Ectodermal cell (in vitro differentiated cells): Measurements from ENCODE around the gene UTF1.

Experiments used
- H3K27ac ChIP-seq: 2 replicates; pipeline ENCODE4 v1.7.0; 2013; ENCODE audit warnings: mild to moderate bottlenecking, low read depth, low read length; ENCODE audit not compliant: insufficient read depth, poor library complexity, severe bottlenecking
- H3K27me3 ChIP-seq: 2 replicates; pipeline ENCODE4 v1.7.0; 2013; ENCODE audit warnings: mild to moderate bottlenecking, low read length; ENCODE audit not compliant: insufficient read depth, control insufficient read depth, poor library complexity, severe bottlenecking
- H3K36me3 ChIP-seq: one replicate; pipeline ENCODE4 v1.7.0; 2013; ENCODE audit warnings: low read length; ENCODE audit not compliant: control insufficient read depth, insufficient read depth
- H3K4me1 ChIP-seq: one replicate; pipeline ENCODE4 v1.7.0; 2013; ENCODE audit warnings: low read length; ENCODE audit not compliant: control insufficient read depth, insufficient read depth
- H3K4me3 ChIP-seq: 2 replicates; pipeline ENCODE4 v1.7.0; 2013; ENCODE audit warnings: low read depth, low read length, control low read depth; ENCODE audit not compliant: insufficient read depth
- H3K9me3 ChIP-seq: 2 replicates; pipeline ENCODE4 v1.7.0; 2013; ENCODE audit warnings: mild to moderate bottlenecking, low read length, moderate library complexity; ENCODE audit not compliant: control insufficient read depth
- WGBS, 2 experiments: methylation state at CpG; one replicate each; pipeline ENCODE4 v1.1.7; 2013; ENCODE audit warnings: missing lambda C conversion rate in 2 of 2; 5-methylcytosine and 5-hydroxymethylcytosine counted together

The UTF1 gene

GRCh38 chr10:133202778-133203651, 27.0 kb upstream of the UTF1 start:
- H3K36me3 ChIP-seq = no peaks in the 10 kb centered on the region
- no peaks in the 10 kb centered on the region for H3K27me3 ChIP-seq
- WGBS, 2 experiments = 92 to 93% methylated on average over 61 to 62 of the region's 62 CpGs

DNA sequence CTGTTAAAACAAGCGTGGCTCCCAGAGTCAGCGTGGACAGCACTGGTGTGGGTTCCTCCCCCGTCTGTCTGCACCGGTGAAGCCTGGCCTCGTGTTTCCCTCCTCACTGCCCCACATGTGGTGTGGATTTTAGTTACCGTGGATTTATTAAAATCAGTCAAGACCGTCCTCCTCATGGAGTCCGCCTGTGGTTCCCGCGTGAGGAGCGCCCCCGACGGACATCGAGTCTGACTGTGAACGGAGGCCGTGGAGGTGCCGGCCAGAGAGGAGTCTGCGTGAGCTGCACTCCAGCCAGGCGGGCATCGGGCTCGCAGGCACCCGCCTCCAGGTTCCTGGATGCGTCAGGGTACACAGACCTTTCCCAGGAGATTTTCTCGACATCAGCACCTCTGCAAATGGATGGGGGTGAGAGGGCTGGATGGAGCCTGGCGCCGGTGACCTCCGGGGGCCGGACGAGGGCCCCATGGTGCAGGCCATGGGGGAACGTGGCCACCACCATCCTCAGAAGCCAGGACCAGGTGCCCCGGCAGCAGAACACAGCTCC, 26.3 kb upstream of the UTF1 start:
- H3K4me1 ChIP-seq = peaks cover 11% of the 10 kb centered on the region
- H3K9me3 ChIP-seq = no peaks in the 10 kb centered on the region
- no peak overlapping the region for H3K4me3 ChIP-seq
- no peaks in the 10 kb centered on the region for H3K27me3 ChIP-seq
- 88 to 91% methylated on average over 31 of the region's 31 CpGs for WGBS, 2 experiments
- H3K36me3 ChIP-seq = no peaks in the 10 kb centered on the region
- H3K27ac ChIP-seq = no peak overlapping the region

More at GRCh38 chr10:133202778-133203651, 27.0 kb upstream of the UTF1 start:
- H3K27ac ChIP-seq = no peak overlapping the region
- H3K4me1 ChIP-seq = peaks cover 11% of the 10 kb centered on the region
- no peak overlapping the region for H3K4me3 ChIP-seq
- no peaks in the 10 kb centered on the region for H3K9me3 ChIP-seq

- Histone ChIP-seq H3K27me3 (no peaks in the 10 kb centered on the region), H3K4me1 (peaks cover 11% of the 10 kb centered on the region), H3K4me3 (no peak overlapping the region), H3K36me3 (no peaks in the 10 kb centered on the region), H3K27ac (no peak overlapping the region), H3K9me3 (no peaks in the 10 kb centered on the region)
- 95 to 96% methylated on average over 38 of the region's 38 CpGs for WGBS, 2 experiments
Measured at GRCh38 chr10:133204226-133205015, 25.6 kb upstream of the UTF1 start.

DNA sequence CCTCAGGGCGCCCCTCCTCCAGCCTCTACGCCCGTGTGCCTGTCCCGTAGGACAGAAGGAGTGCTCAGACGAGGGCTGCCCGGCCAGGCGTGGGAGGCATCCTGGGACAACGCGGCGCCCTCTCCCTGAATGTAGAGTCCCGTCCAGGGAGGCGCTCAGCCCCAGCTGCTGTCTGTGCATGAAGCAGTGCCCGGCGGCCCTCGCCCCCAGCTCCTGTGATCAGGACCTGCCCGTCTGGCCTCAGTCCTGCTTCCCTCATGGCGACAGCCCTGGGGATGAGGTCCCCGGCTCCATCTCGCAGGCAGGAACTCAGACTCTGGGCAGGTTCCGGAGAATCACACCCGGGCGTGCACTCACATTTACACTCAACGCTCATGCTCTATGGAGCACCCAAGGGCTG, 24.9 kb upstream of the UTF1 start:
- Histone ChIP-seq H3K27ac (no peak overlapping the region), H3K9me3 (no peaks in the 10 kb centered on the region), H3K4me1 (peaks cover 5% of the 10 kb centered on the region), H3K4me3 (no peak overlapping the region), H3K36me3 (no peaks in the 10 kb centered on the region), H3K27me3 (no peaks in the 10 kb centered on the region)
- 85% methylated on average over 23 of the region's 23 CpGs for WGBS, 2 experiments

DNA sequence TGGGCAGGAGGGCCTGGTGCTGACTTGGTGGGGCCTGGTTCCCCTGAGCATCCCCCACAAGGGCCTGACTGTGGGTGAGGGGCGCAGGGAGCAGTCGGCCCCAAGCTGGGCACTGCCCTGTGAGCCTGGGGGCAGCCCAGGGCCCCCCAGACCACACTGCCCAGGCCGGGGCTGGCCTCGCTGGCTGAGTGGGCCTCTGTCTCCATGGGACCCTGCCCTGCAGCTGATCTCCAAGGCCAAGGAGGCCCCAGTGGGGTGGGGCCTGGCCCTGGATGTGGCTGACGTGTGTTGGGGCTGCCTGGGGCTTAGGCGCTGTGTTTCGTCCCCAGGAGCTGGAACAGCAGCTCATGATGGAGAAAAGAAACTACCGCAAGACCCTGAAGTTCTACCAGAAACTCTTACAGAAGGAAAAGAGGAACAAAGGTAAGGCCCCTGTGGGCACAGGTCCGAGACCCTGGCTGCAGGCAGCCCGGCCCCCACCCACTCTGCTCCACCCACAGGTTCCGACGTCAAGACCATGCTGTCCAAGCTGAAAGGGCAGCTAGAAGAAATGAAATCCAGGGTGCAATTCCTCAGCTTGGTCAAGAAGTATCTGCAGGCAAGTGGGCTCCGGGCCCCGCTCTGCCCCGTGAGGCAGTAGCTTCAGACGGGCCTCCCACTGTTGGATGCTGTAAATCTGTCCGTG, 23.5 kb upstream of the UTF1 start:
- no peaks in the 10 kb centered on the region for H3K4me1 ChIP-seq
- 90 to 92% methylated on average over 17 of the region's 17 CpGs for WGBS, 2 experiments
- H3K27ac ChIP-seq = no peak overlapping the region
- H3K36me3 ChIP-seq = no peaks in the 10 kb centered on the region
- no peaks in the 10 kb centered on the region for H3K27me3 ChIP-seq
- no peak overlapping the region for H3K4me3 ChIP-seq
- H3K9me3 ChIP-seq = no peaks in the 10 kb centered on the region

DNA sequence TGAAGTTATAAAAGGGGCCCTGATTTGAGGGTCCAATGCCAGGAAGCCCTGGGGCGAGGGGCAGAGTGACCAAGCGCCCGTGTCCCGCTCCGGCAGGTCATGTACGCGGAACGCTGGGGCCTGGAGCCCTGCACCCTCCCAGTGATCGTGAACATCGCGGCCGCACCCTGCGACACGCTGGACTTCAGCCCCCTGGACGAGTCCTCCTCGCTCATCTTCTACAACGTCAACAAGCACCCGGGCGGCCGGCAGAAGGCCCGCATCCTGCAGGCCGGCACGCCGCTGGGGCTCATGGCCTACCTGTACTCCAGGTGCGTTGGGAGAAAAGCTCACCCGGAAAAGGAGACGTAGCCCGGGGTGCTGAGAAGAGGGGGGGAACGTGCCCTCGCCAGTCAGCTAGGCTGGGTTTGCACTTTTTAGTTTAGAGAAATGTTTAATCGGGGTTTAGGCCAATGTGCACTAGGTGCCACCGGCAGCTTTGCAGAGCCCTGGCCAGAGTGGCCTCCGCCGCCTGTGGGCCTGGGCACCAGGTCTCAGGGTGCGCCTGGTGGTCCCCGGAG, 22.9 kb upstream of the UTF1 start:
- Histone ChIP-seq H3K9me3 (no peaks in the 10 kb centered on the region), H3K4me1 (no peaks in the 10 kb centered on the region), H3K27me3 (no peaks in the 10 kb centered on the region), H3K27ac (no peak overlapping the region), H3K4me3 (no peak overlapping the region), H3K36me3 (no peaks in the 10 kb centered on the region)
- WGBS, 2 experiments = 95 to 96% methylated on average over 36 of the region's 36 CpGs

- Histone ChIP-seq H3K27me3 (no peaks in the 10 kb centered on the region), H3K4me1 (no peaks in the 10 kb centered on the region), H3K27ac (no peak overlapping the region), H3K9me3 (no peaks in the 10 kb centered on the region), H3K36me3 (no peaks in the 10 kb centered on the region), H3K4me3 (no peak overlapping the region)
- 96% methylated on average over 17 of the region's 17 CpGs for WGBS, 2 experiments
Measured at GRCh38 chr10:133207627-133208026, 22.4 kb upstream of the UTF1 start.

DNA sequence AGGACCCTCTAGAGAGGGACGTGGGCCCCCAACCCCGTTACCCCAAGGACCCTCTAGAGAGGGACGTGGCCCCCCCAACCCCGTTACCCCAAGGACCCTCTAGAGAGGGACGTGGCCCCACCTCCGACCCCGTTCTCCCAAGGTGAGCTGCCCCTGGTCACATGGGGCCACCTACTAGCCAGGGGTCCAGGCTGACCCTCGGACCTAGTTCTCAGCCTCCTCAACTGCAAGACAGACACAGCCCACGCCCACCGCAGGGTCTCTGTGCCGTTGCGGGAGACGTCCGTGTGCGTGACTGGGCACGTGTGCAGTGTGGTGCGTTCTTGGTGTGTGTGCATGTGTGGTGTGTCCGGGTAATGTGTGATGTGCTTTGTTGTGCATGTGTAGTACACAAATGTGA, 21.6 kb upstream of the UTF1 start:
- no peak overlapping the region for H3K4me3 ChIP-seq
- no peak overlapping the region for H3K27ac ChIP-seq
- no peaks in the 10 kb centered on the region for H3K27me3 ChIP-seq
- H3K36me3 ChIP-seq = no peaks in the 10 kb centered on the region
- H3K9me3 ChIP-seq = no peaks in the 10 kb centered on the region
- 92 to 93% methylated on average over 16 of the region's 18 CpGs for whole genome bisulfite sequencing, 2 experiments
- H3K4me1 ChIP-seq = no peaks in the 10 kb centered on the region

- no peaks in the 10 kb centered on the region for H3K27me3 ChIP-seq
- H3K9me3 ChIP-seq = no peaks in the 10 kb centered on the region
- H3K4me3 ChIP-seq = no peak overlapping the region
- no peaks in the 10 kb centered on the region for H3K36me3 ChIP-seq
- H3K4me1 ChIP-seq = no peaks in the 10 kb centered on the region
- WGBS, 2 experiments = 94% methylated on average over 14 of the region's 14 CpGs
- H3K27ac ChIP-seq = no peak overlapping the region
Measured at GRCh38 chr10:133209117-133209516, 20.9 kb upstream of the UTF1 start.
